Measurements from ENCODE around the gene OR5B21.

- TF ChIP-seq POLR2A (IDR thresholded peaks at IDR 0.05) (no peak), CTCF (IDR thresholded peaks at IDR 0.05) (no peak)
Measured at GRCh38 chr11:58498464-58498863, 9.4 kb downstream of the OR5B21 start.

Measured in right lobe of liver (tissue), 4 donors.